22Rv1 (cell line): ENCODE measurements around the gene SLC39A11.

Source experiments
- ZFX ChIP-seq: fragments of 450-650 bp; IDR thresholded peaks from 2 replicates; pipeline ENCODE4 v1.6.1; 2017; ENCODE audit warnings: antibody characterized with exemption, borderline replicate concordance
- TF ChIP-seq, protein P1 (sequence below): fragments of 450-650 bp; IDR thresholded peaks from 2 replicates; pipeline ENCODE4 v1.5.1; 2017; ENCODE audit warnings: mild to moderate bottlenecking

DNA sequence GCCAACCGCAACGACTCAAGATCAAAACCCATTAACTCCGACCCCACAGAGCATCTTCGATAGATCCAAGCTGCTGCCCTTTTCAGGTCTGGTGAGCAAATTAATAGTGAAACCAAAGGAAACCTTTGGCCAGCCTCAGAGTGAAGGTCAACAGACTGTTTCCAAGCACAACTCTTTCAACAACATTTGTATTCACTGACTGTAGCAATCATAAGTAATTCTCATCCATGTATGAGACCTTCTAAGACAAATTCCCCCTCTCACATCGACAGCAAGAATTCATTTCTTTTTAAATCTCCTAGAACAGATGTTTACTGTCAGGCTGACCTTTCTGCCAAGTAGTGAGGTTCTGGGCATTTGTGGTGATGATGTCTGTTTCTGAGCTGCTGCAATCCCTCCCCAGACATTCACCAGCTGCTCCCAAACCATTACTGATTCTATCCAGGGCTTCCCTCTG, 64.2 kb downstream of the SLC39A11 start:
- TF ChIP-seq, protein P1, sequence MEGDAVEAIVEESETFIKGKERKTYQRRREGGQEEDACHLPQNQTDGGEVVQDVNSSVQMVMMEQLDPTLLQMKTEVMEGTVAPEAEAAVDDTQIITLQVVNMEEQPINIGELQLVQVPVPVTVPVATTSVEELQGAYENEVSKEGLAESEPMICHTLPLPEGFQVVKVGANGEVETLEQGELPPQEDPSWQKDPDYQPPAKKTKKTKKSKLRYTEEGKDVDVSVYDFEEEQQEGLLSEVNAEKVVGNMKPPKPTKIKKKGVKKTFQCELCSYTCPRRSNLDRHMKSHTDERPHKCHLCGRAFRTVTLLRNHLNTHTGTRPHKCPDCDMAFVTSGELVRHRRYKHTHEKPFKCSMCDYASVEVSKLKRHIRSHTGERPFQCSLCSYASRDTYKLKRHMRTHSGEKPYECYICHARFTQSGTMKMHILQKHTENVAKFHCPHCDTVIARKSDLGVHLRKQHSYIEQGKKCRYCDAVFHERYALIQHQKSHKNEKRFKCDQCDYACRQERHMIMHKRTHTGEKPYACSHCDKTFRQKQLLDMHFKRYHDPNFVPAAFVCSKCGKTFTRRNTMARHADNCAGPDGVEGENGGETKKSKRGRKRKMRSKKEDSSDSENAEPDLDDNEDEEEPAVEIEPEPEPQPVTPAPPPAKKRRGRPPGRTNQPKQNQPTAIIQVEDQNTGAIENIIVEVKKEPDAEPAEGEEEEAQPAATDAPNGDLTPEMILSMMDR: no peak
- no peak for TF ChIP-seq ZFX
